HG02973 (cell line): ENCODE data around the gene TUBGCP2.

Experiments used
- ATAC-seq: cut with Tn5 transposase; IDR thresholded peaks from one replicate; pipeline ENCODE4 v1.9.1; 2021; ENCODE audit warnings: moderate library complexity; ENCODE audit not compliant: unreplicated experiment

The TUBGCP2 gene

GRCh38 chr10:133342942-133343341, 34.3 kb upstream of the TUBGCP2 start:
- no peak for ATAC-seq

GRCh38 chr10:133341983-133342382, 33.3 kb upstream of the TUBGCP2 start:
- ATAC-seq = no peak

GRCh38 chr10:133339708-133340380, 31.2 kb upstream of the TUBGCP2 start:
- no peak for ATAC-seq

GRCh38 chr10:133338080-133339071, 29.7 kb upstream of the TUBGCP2 start:
- no peak for ATAC-seq

- ATAC-seq = no peak
Measured at GRCh38 chr10:133337370-133337725, 28.7 kb upstream of the TUBGCP2 start.

- no peak for ATAC-seq
Measured at GRCh38 chr10:133336577-133337369, 28.1 kb upstream of the TUBGCP2 start, which contains the start of gene CALY. Gene CALY (minus strand): TSS chr10:133336896. CDS start chr10:133328989, 7,907 bp downstream.

GRCh38 chr10:133336118-133336576, 27.5 kb upstream of the TUBGCP2 start:
- ATAC-seq = no peak

- ATAC-seq = no peak
Measured at GRCh38 chr10:133335246-133336117, 26.8 kb upstream of the TUBGCP2 start.

- ATAC-seq = no peak
Measured at GRCh38 chr10:133334503-133335245, 26.0 kb upstream of the TUBGCP2 start.

GRCh38 chr10:133332936-133333699, 24.4 kb upstream of the TUBGCP2 start:
- no peak for ATAC-seq

- ATAC-seq = no peak
Measured at GRCh38 chr10:133329491-133330202, 21.0 kb upstream of the TUBGCP2 start.

GRCh38 chr10:133328358-133329343, 20.0 kb upstream of the TUBGCP2 start:
- ATAC-seq = no peak

GRCh38 chr10:133327651-133328357, 19.1 kb upstream of the TUBGCP2 start:
- no peak for ATAC-seq

- ATAC-seq = no peak
Measured at GRCh38 chr10:133326745-133327650, 18.3 kb upstream of the TUBGCP2 start.

GRCh38 chr10:133326223-133326551, 17.5 kb upstream of the TUBGCP2 start:
- no peak for ATAC-seq
